GM21786 (cell line): ENCODE measurements around the gene CARMIL3.
"Not testable (repeated sequence)": the region's sequence is repeated elsewhere in the genome, so short reads cannot be mapped to it uniquely, and the experiment has no call there.

Experiments
- ATAC-seq: cut with Tn5 transposase; IDR thresholded peaks from one replicate; pipeline ENCODE4 v1.9.1; 2021; ENCODE audit not compliant: unreplicated experiment

Gene CARMIL3

GRCh38 chr14:24038686-24039085 lies 13.1 kb upstream of the CARMIL3 start:
- no peak for ATAC-seq

- no peak for ATAC-seq
These were observed 11.1 kb upstream of the CARMIL3 start for GRCh38 chr14:24040692-24041091.

DNA sequence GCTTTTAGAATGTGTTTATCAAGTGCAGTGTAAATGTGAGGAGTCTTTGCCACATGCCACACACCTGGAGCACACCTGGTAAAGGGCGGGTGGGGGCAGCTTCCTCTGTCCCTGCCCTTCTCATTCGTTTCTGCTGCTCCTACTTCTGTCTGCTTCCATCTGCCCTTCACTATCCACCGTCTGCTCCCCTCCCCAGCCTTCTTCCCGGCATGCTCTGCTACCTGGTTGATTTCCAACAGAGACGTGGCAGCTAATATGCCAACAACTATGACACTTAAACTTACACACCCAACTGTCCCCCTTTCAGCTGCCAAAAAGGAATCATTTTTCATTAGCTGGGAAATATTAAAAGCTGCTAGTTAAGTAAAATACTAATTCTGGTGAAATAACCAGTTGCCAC lies 9.1 kb upstream of the CARMIL3 start:
- ATAC-seq: no peak

DNA sequence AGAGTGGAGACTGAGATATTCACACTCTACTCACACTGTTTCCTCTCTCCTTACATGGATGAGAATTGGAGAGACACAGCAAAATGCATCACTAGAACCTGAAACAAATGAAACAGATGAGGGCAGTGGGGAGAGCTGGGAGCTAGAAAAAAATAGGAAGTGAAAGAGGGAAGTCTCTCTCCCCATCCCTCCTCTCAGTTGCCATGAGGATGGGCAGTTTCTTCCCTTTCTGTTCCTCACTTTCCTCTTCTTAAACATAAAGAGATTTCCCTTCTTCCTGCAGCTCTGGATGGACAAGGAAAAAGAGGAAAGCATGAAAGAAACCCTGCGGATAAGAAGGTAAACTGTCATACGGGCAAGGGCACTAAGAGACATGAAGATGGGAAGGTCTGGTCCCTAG lies 2.8 kb upstream of the CARMIL3 start:
- not testable (repeated sequence) for ATAC-seq

GRCh38 chr14:24050753-24051152 lies 1.1 kb upstream of the CARMIL3 start:
- ATAC-seq: not testable (repeated sequence)

GRCh38 chr14:24051176-24051788 lies 527 bp upstream of the CARMIL3 start:
- ATAC-seq: peak; percentile 2

DNA sequence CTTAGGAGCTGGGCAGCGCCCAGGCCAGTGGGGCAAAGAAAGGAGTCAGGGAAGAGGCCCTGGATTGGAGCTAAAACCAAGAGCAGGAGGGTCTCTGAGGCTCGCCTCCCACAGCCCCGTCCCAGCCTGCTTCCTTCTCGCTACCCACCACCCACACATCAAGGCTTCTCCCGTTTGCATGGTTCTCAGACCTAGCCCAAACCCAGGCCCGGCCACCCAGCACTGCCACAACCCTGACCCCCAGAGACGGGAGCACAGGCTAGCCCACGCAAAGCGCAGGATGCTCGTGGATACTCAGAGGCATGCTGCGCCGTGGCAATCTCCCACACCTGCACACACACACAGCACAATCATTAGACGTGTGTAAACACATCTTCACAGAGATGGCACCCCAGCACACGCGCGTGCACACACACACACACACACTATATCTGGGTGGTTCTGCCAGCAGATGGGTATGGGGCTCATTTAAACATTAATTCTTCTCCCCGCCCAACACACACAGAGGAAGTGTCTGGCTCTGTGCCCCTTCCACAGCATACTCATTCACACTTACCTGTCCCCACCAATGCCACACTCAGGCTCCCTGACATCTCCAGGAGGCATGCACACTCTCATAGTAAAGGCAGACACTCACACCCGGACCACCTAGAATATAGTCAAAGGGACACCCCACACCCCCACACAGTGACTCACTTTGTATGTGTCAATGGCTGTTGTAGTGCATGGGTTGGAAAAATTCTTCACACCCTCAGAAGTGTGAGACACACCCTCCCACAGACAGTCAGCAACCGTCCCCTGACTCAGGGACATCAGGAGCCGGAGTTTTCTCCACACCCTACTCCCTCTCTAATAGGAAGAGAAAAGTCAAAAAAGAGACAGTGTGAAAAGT lies 1.1 kb downstream of the CARMIL3 start:
- no peak for ATAC-seq

GRCh38 chr14:24053548-24054323 lies 1.9 kb downstream of the CARMIL3 start:
- no peak for ATAC-seq

- ATAC-seq: no peak
These were observed 2.5 kb downstream of the CARMIL3 start for GRCh38 chr14:24054324-24054641.

GRCh38 chr14:24054646-24055045 lies 2.8 kb downstream of the CARMIL3 start:
- ATAC-seq: no peak

- no peak for ATAC-seq
These were observed 4.4 kb downstream of the CARMIL3 start for GRCh38 chr14:24055971-24056799.

DNA sequence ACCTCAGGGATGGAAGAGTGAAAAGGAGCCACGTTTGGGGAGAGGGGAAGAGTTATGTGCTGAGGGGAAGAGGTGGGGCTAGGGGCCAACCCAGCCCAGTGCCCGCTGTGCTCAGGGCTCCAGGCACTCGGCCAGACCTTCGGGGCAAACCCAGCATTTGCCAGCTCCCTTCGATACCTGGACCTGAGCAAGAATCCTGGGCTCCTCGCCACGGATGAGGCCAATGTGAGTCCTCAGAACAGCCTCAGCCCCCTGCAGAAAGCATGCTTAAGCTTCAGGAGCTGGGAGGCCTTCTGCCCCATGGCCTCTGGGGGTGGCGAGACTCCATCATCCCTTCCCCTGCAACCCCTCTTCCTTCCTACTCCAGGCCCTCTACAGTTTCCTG lies 5.0 kb downstream of the CARMIL3 start:
- ATAC-seq: no peak

DNA sequence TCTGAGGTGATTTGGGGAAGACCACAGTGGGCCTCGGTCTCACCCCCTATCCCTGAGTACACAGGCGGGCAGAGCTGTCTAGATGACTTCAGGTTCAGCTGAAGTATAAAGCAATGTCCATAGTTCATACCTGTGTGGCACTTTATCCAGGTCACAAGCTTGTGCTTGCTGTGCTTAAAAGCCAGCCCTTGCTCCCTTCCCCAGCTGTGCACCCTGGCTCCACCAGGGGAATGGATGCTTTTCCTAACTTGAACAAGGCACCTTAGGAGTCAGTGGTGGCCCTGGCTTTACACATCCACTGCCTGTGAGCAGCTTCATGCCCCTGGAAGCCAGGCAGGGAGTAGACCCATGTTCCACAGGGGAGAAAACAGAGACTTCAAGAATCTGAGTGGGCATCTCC lies 5.5 kb downstream of the CARMIL3 start:
- no peak for ATAC-seq

DNA sequence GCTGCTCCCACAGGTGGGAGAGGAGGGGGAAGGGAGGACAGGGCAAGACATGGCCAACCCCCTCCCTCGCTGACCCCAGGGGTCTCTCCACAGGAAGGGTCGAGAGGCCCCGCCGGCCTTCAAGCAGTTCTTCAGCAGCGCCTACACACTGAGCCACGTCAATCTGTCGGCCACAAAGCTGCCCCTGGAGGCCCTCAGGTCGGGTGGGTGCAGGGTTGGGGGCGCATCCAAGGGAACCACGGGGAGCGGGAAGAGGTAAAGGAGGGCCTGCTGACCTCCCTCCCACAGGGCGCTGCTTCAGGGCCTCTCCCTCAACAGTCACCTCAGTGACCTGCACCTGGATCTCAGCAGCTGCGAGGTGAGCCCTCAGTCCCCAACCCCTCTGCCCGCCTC lies 6.1 kb downstream of the CARMIL3 start:
- ATAC-seq: no peak

- no peak for ATAC-seq
These were observed 6.6 kb downstream of the CARMIL3 start for GRCh38 chr14:24058260-24058950.

DNA sequence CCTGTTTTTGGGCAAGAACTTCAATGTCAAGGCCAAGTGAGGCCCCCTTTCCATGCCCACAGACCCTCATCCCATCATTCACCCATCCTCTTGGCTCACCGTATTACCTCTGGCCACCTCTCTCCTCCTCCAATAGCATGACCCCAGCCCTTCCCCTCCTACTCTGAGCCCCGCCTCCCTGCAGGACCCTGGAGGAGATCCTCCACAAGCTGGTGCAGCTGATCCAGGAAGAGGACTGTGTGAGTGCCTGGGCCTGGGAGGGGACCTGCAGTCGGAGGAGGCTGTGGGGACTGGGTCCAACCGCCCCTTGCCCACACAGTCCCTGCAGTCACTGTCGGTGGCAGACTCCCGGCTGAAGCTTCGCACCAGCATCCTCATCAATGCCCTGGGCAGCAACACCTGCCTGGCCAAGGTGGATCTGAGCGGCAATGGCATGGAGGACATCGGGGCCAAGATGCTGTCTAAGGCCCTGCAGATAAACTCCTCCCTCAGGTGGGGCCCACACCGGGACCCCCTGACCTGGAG lies 7.2 kb downstream of the CARMIL3 start:
- ATAC-seq: no peak

DNA sequence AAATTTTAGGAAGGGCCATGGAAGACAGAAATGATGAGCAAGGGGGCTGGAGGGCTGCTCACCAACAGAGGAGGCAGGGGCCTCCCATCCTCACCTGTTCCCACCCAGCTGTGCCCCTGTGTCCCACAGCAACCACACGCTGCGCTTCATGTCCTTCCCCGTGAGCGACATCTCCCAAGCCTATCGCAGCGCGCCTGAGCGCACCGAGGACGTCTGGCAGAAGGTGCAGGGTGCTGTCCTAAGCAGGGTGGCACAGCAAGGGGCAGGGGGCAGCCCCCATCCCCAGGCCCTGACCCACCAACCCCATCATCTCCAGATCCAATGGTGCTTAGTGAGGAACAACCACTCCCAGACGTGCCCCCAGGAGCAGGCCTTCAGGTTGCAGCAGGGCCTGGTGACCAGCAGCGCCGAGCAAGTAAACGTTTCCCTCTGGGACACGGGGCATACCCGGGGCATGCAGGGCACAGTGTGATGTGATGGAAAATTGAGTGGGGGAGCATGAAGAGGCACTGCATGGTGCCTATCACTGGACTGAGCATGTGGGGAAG lies 8.1 kb downstream of the CARMIL3 start:
- no peak for ATAC-seq

DNA sequence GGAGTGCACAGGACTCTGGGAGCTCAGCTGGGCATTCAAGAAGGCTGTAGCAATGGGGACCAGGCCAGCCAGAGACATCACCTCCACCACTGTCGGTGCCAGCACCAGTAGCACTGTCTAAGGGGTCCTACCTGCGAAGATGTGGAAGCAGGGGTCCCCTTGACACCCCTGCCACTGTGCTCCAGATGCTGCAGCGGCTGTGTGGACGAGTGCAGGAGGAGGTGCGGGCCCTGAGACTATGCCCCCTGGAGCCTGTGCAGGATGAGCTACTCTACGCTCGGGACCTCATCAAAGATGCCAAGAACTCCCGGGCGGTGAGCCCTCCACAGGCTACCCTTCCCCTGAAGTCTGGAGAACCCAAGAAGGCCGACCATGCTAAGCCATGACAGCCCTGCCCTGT lies 8.6 kb downstream of the CARMIL3 start:
- ATAC-seq: no peak

DNA sequence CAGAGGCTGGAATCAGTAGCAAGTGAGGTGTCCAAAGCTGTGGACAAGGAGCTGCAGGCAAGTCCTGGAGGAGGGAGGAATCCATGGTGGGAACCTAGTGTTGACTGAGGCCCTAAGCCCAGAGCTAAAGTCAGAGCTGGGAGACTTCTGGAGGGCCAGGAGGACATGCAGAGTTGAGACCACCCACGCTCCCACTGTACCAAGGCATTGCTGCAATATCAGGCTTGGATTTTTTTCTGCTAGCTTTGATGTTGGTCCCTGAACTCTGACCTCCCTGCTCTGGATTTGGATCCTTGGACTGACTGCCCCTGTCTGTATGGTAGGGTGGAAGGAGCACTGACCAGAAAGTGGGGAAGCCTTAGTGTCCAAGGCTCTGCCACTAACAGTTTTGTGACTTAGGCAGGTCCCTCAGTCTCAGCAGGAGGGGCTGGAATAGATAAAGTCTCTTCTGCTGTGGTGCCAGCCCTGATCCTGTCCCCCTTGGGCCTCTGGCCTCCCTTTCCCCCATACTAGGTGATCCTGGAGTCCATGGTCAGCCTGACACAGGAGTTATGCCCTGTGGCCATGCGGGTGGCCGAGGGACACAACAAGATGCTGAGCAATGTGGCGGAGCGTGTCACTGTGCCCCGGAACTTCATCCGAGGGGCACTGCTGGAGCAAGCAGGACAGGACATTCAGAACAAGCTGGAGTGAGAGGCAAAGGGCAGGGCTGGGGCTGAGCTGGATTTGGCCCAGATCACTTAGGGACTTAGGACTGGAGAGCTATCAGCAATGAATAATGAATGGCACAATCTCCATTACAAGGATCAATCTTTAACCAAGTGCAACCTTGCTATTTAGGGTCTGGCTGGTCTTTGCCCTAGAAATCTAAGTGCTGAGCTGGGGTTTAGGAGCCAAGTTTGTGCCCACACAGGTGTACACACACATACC lies 9.4 kb downstream of the CARMIL3 start:
- ATAC-seq: no peak
